DOHH2 (cell line): ENCODE measurements around the gene KAT2A.
A peak's percentile ranks its signal among the peaks of the same experiment; 100 is the strongest.

Experiments used
- EZH2phosphoT487 ChIP-seq: fragments of 200-600 bp; sonication (generic); IDR thresholded peaks from 2 replicates; pipeline ENCODE4 v1.6.1; 2017; ENCODE audit warnings: borderline replicate concordance, mild to moderate bottlenecking, antibody characterized with exemption, low read length, moderate library complexity, mixed read lengths
- TF ChIP-seq, protein P1 (sequence below): fragments of 200-600 bp; sonication (generic); IDR thresholded peaks from one replicate; pipeline ENCODE4 v1.5.1; 2014; ENCODE audit warnings: antibody characterized with exemption, mild to moderate bottlenecking, low read depth, low read length; ENCODE audit not compliant: poor library complexity, severe bottlenecking

DNA sequence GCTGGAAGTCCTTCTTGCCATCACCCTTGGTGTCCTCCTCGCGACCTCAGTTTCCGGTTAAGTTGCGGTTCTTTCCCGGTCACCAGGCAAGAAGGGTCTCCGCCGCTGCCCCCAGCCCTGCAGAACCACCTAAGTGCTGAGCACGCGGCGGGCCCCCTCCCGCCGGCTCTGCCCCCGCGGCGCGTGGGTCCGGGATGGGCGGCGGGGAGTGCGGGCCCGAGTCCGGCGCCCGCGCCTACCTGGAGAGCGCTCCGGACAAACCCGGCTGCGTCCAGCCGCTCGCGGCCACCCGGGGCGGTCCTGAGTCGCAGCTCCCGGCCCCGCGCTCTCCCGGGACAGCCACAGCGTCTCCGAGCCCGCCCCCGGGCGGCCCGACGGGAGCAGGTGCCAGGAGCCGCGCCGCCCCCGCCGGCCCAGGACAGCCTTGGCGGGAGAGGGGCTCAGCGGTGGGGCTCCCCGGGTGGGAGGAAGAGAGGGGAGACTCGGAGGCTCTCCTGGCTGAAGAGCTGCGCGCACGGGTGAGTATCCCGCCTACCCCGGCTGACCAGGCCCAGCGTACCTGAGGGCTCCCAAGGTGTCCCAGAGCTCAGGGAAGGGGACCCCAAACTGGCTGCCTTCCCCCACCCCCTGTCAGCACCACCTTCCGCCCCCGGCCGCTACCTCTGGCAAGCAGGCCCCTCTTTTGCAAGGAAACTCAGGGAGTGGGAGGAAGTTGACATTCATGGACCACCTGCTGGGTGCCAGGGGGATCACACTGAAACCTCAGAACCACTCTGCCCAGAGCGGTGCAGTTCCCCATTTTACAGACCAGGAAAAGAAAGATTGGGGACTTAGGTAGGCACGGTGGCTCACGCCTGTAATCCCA, 48.6 kb downstream of the KAT2A start:
- TF ChIP-seq, protein P1, sequence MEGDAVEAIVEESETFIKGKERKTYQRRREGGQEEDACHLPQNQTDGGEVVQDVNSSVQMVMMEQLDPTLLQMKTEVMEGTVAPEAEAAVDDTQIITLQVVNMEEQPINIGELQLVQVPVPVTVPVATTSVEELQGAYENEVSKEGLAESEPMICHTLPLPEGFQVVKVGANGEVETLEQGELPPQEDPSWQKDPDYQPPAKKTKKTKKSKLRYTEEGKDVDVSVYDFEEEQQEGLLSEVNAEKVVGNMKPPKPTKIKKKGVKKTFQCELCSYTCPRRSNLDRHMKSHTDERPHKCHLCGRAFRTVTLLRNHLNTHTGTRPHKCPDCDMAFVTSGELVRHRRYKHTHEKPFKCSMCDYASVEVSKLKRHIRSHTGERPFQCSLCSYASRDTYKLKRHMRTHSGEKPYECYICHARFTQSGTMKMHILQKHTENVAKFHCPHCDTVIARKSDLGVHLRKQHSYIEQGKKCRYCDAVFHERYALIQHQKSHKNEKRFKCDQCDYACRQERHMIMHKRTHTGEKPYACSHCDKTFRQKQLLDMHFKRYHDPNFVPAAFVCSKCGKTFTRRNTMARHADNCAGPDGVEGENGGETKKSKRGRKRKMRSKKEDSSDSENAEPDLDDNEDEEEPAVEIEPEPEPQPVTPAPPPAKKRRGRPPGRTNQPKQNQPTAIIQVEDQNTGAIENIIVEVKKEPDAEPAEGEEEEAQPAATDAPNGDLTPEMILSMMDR = no peak
- TF ChIP-seq EZH2phosphoT487 = 0 out of 2 replicates have a peak, but pooled peaks have one; percentile 35
